Stimulated activated memory B cell treated with anti-CD40 and anti-IgM and Interleukin-4, amounts not matched to agents 10 μg/mL and 1 μg/mL and 100 μg/mL, for 72 hours (primary cell): ENCODE measurements around the gene MS4A7.
"Not testable (repeated sequence)": the region's sequence is repeated elsewhere in the genome, so short reads cannot be mapped to it uniquely, and the experiment has no call there.

Source experiments
- ATAC-seq: fragments of 150-1000 bp; cut with Tn5 transposase; 2 replicates; pipeline ENCODE4 v1.10.0; 2021
- H3K27ac Mint-ChIP-seq: one replicate; pipeline ENCODE4 v1.8.0; 2022; ENCODE audit warnings: mild to moderate bottlenecking, mixed read lengths
- H3K27me3 Mint-ChIP-seq: one replicate; pipeline ENCODE4 v1.8.0; 2022; ENCODE audit warnings: mixed read lengths
- H3K36me3 Mint-ChIP-seq: one replicate; pipeline ENCODE4 v1.8.0; 2022; ENCODE audit warnings: mixed read lengths
- H3K4me1 Mint-ChIP-seq: one replicate; pipeline ENCODE4 v1.8.0; 2022; ENCODE audit warnings: mixed read lengths
- H3K4me3 Mint-ChIP-seq: one replicate; pipeline ENCODE4 v1.8.0; 2022; ENCODE audit warnings: mild to moderate bottlenecking, moderate library complexity, mixed read lengths
- H3K9me3 Mint-ChIP-seq: one replicate; pipeline ENCODE4 v1.8.0; 2022; ENCODE audit warnings: mixed read lengths

Gene MS4A7

GRCh38 chr11:60363542-60364470, 14.5 kb upstream of the MS4A7 start:
- Mint-ChIP-seq H3K9me3 (peaks cover 7% of the 10 kb centered on the region), H3K4me3 (peak overlapping the region; percentile 78), H3K27ac (peak overlapping the region; percentile 96), H3K4me1 (peaks cover 59% of the 10 kb centered on the region), H3K27me3 (no peaks in the 10 kb centered on the region), H3K36me3 (peaks cover 8% of the 10 kb centered on the region)
- peak; percentile 89 for ATAC-seq

- H3K36me3 Mint-ChIP-seq, H3K27me3 Mint-ChIP-seq, H3K4me3 Mint-ChIP-seq, H3K9me3 Mint-ChIP-seq, ATAC-seq: not testable (repeated sequence)
- peaks cover 76% of the 10 kb centered on the region for H3K4me1 Mint-ChIP-seq
- H3K27ac Mint-ChIP-seq: peak overlapping the region; percentile 96
Observed at GRCh38 chr11:60366262-60366904, 11.9 kb upstream of the MS4A7 start.

GRCh38 chr11:60367009-60367408, 11.3 kb upstream of the MS4A7 start:
- Mint-ChIP-seq H3K36me3 (peaks cover 6% of the 10 kb centered on the region), H3K27ac (peak overlapping the region; percentile 88), H3K9me3 (peaks cover 2% of the 10 kb centered on the region), H3K4me1 (peaks cover 76% of the 10 kb centered on the region), H3K27me3 (no peaks in the 10 kb centered on the region), H3K4me3 (peak overlapping the region; percentile 47)
- ATAC-seq: peak; percentile 83

GRCh38 chr11:60367896-60368295, 10.4 kb upstream of the MS4A7 start:
- Mint-ChIP-seq H3K4me1 (peaks cover 71% of the 10 kb centered on the region), H3K27ac (peak overlapping the region; percentile 88), H3K9me3 (peaks cover 2% of the 10 kb centered on the region), H3K36me3 (peaks cover 6% of the 10 kb centered on the region), H3K27me3 (no peaks in the 10 kb centered on the region), H3K4me3 (no peak overlapping the region)
- ATAC-seq: no peak

- H3K36me3 Mint-ChIP-seq: peaks cover 6% of the 10 kb centered on the region
- no peak overlapping the region for H3K4me3 Mint-ChIP-seq
- H3K27ac Mint-ChIP-seq: no peak overlapping the region
- peaks cover 63% of the 10 kb centered on the region for H3K4me1 Mint-ChIP-seq
- no peaks in the 10 kb centered on the region for H3K27me3 Mint-ChIP-seq
- H3K9me3 Mint-ChIP-seq: peaks cover 2% of the 10 kb centered on the region
- no peak for ATAC-seq
Observed at GRCh38 chr11:60370252-60370810, 8.0 kb upstream of the MS4A7 start.

- Mint-ChIP-seq H3K27ac (no peak overlapping the region), H3K27me3 (no peaks in the 10 kb centered on the region), H3K36me3 (peaks cover 6% of the 10 kb centered on the region), H3K9me3 (peaks cover 2% of the 10 kb centered on the region), H3K4me3 (no peak overlapping the region), H3K4me1 (peaks cover 64% of the 10 kb centered on the region)
- no peak for ATAC-seq
Observed at GRCh38 chr11:60370811-60371298, 7.5 kb upstream of the MS4A7 start.

- Mint-ChIP-seq H3K4me3 (no peak overlapping the region), H3K27me3 (no peaks in the 10 kb centered on the region), H3K4me1 (peaks cover 69% of the 10 kb centered on the region)
Observed at GRCh38 chr11:60371386-60371785, 6.9 kb upstream of the MS4A7 start.

GRCh38 chr11:60371854-60372253, 6.5 kb upstream of the MS4A7 start:
- peaks cover 4% of the 10 kb centered on the region for H3K9me3 Mint-ChIP-seq
- H3K27ac Mint-ChIP-seq: peak overlapping the region; percentile 28
- no peak overlapping the region for H3K4me3 Mint-ChIP-seq
- ATAC-seq: no peak
- peaks cover 6% of the 10 kb centered on the region for H3K36me3 Mint-ChIP-seq
- peaks cover 72% of the 10 kb centered on the region for H3K4me1 Mint-ChIP-seq
- H3K27me3 Mint-ChIP-seq: no peaks in the 10 kb centered on the region

More at GRCh38 chr11:60371386-60371785, 6.9 kb upstream of the MS4A7 start:
- no peak for ATAC-seq
- Mint-ChIP-seq H3K36me3 (peaks cover 6% of the 10 kb centered on the region), H3K27ac (peak overlapping the region; percentile 28), H3K9me3 (peaks cover 2% of the 10 kb centered on the region)

- Mint-ChIP-seq H3K4me3 (no peak overlapping the region), H3K9me3 (peaks cover 7% of the 10 kb centered on the region), H3K27me3 (no peaks in the 10 kb centered on the region), H3K4me1 (peaks cover 72% of the 10 kb centered on the region), H3K27ac (peak overlapping the region; percentile 26), H3K36me3 (peaks cover 6% of the 10 kb centered on the region)
- ATAC-seq: no peak
Observed at GRCh38 chr11:60372767-60373166, 5.6 kb upstream of the MS4A7 start.

GRCh38 chr11:60375316-60375715, 3.0 kb upstream of the MS4A7 start:
- H3K27me3 Mint-ChIP-seq: no peaks in the 10 kb centered on the region
- H3K9me3 Mint-ChIP-seq: peaks cover 5% of the 10 kb centered on the region
- peaks cover 78% of the 10 kb centered on the region for H3K4me1 Mint-ChIP-seq
- no peak overlapping the region for H3K4me3 Mint-ChIP-seq
- peaks cover 5% of the 10 kb centered on the region for H3K36me3 Mint-ChIP-seq
- peak overlapping the region; percentile 91 for H3K27ac Mint-ChIP-seq
- ATAC-seq: no peak

- Mint-ChIP-seq H3K36me3 (peaks cover 5% of the 10 kb centered on the region), H3K4me1 (peaks cover 72% of the 10 kb centered on the region), H3K27ac (peak overlapping the region; percentile 91), H3K9me3 (peaks cover 5% of the 10 kb centered on the region), H3K4me3 (no peak overlapping the region), H3K27me3 (no peaks in the 10 kb centered on the region)
- ATAC-seq: no peak
Observed at GRCh38 chr11:60376601-60377000, 1.7 kb upstream of the MS4A7 start.

GRCh38 chr11:60377401-60378136, 763 bp upstream of the MS4A7 start:
- peaks cover 5% of the 10 kb centered on the region for H3K36me3 Mint-ChIP-seq
- H3K4me3 Mint-ChIP-seq: peak overlapping the region; percentile 82
- H3K4me1 Mint-ChIP-seq: peaks cover 73% of the 10 kb centered on the region
- peaks cover 5% of the 10 kb centered on the region for H3K9me3 Mint-ChIP-seq
- ATAC-seq: peak; percentile 87
- peak overlapping the region; percentile 91 for H3K27ac Mint-ChIP-seq
- H3K27me3 Mint-ChIP-seq: no peaks in the 10 kb centered on the region

- no peaks in the 10 kb centered on the region for H3K27me3 Mint-ChIP-seq
- H3K4me3 Mint-ChIP-seq: peak overlapping the region; percentile 49
- peaks cover 4% of the 10 kb centered on the region for H3K9me3 Mint-ChIP-seq
- peaks cover 16% of the 10 kb centered on the region for H3K36me3 Mint-ChIP-seq
- peaks cover 38% of the 10 kb centered on the region for H3K4me1 Mint-ChIP-seq
- ATAC-seq: peak; percentile 98
- H3K27ac Mint-ChIP-seq: peak overlapping the region; percentile 54
Observed at GRCh38 chr11:60389279-60389910, 11.1 kb downstream of the MS4A7 start.

- no peak overlapping the region for H3K4me3 Mint-ChIP-seq
- peaks cover 38% of the 10 kb centered on the region for H3K4me1 Mint-ChIP-seq
- H3K36me3 Mint-ChIP-seq: peaks cover 8% of the 10 kb centered on the region
- H3K27me3 Mint-ChIP-seq: no peaks in the 10 kb centered on the region
- H3K27ac Mint-ChIP-seq: peak overlapping the region; percentile 54
- no peak for ATAC-seq
- peaks cover 4% of the 10 kb centered on the region for H3K9me3 Mint-ChIP-seq
Observed at GRCh38 chr11:60390419-60390818, 12.1 kb downstream of the MS4A7 start.
